IMR-90 (cell line): ENCODE measurements around the gene TRPM1. TPM values are rescaled to one million over a fixed set of nuclear protein-coding genes. Genes with fewer than 3 reads are reported as not detected.
A peak's percentile ranks its signal among the peaks of the same experiment; 100 is the strongest.

ENCODE experiments used
- ATAC-seq: fragments of 200-7000 bp; cut with Tn5 transposase; 2 replicates; pipeline ENCODE4 v1.9.1; 2020; ENCODE audit warnings: low read depth, mild to moderate bottlenecking, moderate library complexity
- BruUV-seq: library from RNA; stranded (reverse); fragments of 400-500 nt; replicated peaks from 2 replicates; lab custom pipeline; 2021; lab: Mats Ljungman, UMichigan
- CTCF ChIA-PET: fragments of 300-600 bp; formaldehyde crosslinking; extraction: SDS; loops from one replicate; lab custom pipeline; 2021; ENCODE audit warnings: antibody characterized with exemption; lab: Yijun Ruan, JAX
- POLR2A ChIA-PET: fragments of 300-600 bp; sonication (Branson Sonifier 250); formaldehyde crosslinking; loops from one replicate; lab custom pipeline; 2022; ENCODE audit warnings: antibody characterized with exemption; ENCODE audit not compliant: unreplicated experiment; lab: Charles Lee
- DNase-seq: peaks from one replicate; pipeline ENCODE4 v3.0.0; 2013
- H2AFZ ChIP-seq: replicated peaks from 2 replicates; pipeline ENCODE3; 2013; ENCODE audit warnings: low read length, mild to moderate bottlenecking; ENCODE audit not compliant: poor library complexity
- H2AK5ac ChIP-seq: 2 replicates; pipeline ENCODE4 v1.6.1; 2013; ENCODE audit warnings: low read depth, low read length, inconsistent platforms
- H2AK9ac ChIP-seq: replicated peaks from 2 replicates; pipeline ENCODE3; 2013; ENCODE audit warnings: mild to moderate bottlenecking, low read depth, low read length, moderate library complexity; ENCODE audit not compliant: poor library complexity
- H2BK120ac ChIP-seq: 2 replicates; pipeline ENCODE4 v1.6.1; 2013; ENCODE audit warnings: low read depth, low read length, inconsistent platforms
- H2BK15ac ChIP-seq: 3 replicates; pipeline ENCODE4 v1.6.1; 2013; ENCODE audit warnings: low read depth, low read length, inconsistent platforms
- H2BK20ac ChIP-seq: 2 replicates; pipeline ENCODE4 v1.6.1; 2013; ENCODE audit warnings: low read depth, mild to moderate bottlenecking, inconsistent platforms, low read length, moderate library complexity
- H2BK5ac ChIP-seq: 2 replicates; pipeline ENCODE4 v1.6.1; 2013; ENCODE audit warnings: mild to moderate bottlenecking, low read depth, low read length, inconsistent platforms; ENCODE audit not compliant: poor library complexity, severe bottlenecking
- H3K14ac ChIP-seq: replicated peaks from 2 replicates; pipeline ENCODE4 v1.6.1; 2013; ENCODE audit warnings: low read depth, low read length, inconsistent platforms
- H3K18ac ChIP-seq: 2 replicates; pipeline ENCODE4 v1.6.1; 2013; ENCODE audit warnings: low read depth, low read length, control low read depth
- H3K23ac ChIP-seq: 2 replicates; pipeline ENCODE4 v1.6.1; 2013; ENCODE audit warnings: low read depth, low read length, inconsistent platforms
- H3K27ac ChIP-seq: 2 replicates; pipeline ENCODE4 v1.5.1; 2013; ENCODE audit warnings: mild to moderate bottlenecking, control low read depth, low read length; ENCODE audit not compliant: insufficient read depth
- H3K27me3 ChIP-seq: 2 replicates; pipeline ENCODE4 v1.6.1; 2013; ENCODE audit warnings: low read length; ENCODE audit not compliant: control insufficient read depth, insufficient read depth
- H3K36me3 ChIP-seq: 2 replicates; pipeline ENCODE4 v1.6.1; 2013; ENCODE audit warnings: low read length, mixed read lengths; ENCODE audit not compliant: control insufficient read depth, insufficient read depth
- H3K4ac ChIP-seq: 2 replicates; pipeline ENCODE4 v1.6.1; 2013; ENCODE audit warnings: low read depth, low read length, inconsistent platforms
- H3K4me1 ChIP-seq: 2 replicates; pipeline ENCODE4 v1.6.1; 2013; ENCODE audit warnings: low read length, mixed read lengths; ENCODE audit not compliant: control insufficient read depth, insufficient read depth
- H3K4me2 ChIP-seq: 2 replicates; pipeline ENCODE4 v1.6.1; 2013; ENCODE audit warnings: low read depth, mild to moderate bottlenecking, control low read depth, low read length, moderate library complexity
- H3K4me3 ChIP-seq: 2 replicates; pipeline ENCODE4 v1.5.1; 2013; ENCODE audit warnings: low read depth, mild to moderate bottlenecking, control low read depth, low read length, moderate library complexity; ENCODE audit not compliant: insufficient read depth
- H3K56ac ChIP-seq: 2 replicates; pipeline ENCODE4 v1.6.1; 2013; ENCODE audit warnings: low read length, inconsistent platforms; ENCODE audit not compliant: insufficient read depth; ENCODE audit errors: extremely low read depth
- H3K79me1 ChIP-seq, 2 experiments: 2 replicates each; pipeline ENCODE4 v1.6.1; 2013; ENCODE audit warnings: low read length in 2 of 2, inconsistent platforms in 1 of 2, low read depth in 1 of 2
- H3K9ac ChIP-seq: 2 replicates; pipeline ENCODE4 v1.6.1; 2013; ENCODE audit warnings: low read depth, low read length, control low read depth
- H3K9me1 ChIP-seq: 2 replicates; pipeline ENCODE4 v1.6.1; 2013; ENCODE audit warnings: low read length, inconsistent platforms; ENCODE audit not compliant: insufficient read depth
- H3K9me3 ChIP-seq: 2 replicates; pipeline ENCODE4 v1.6.1; 2013; ENCODE audit warnings: low read length; ENCODE audit not compliant: control insufficient read depth, insufficient read depth
- H4K20me1 ChIP-seq: 2 replicates; pipeline ENCODE4 v1.6.1; 2013; ENCODE audit warnings: low read length, inconsistent platforms; ENCODE audit not compliant: insufficient read depth
- H4K5ac ChIP-seq: 2 replicates; pipeline ENCODE4 v1.6.1; 2013; ENCODE audit warnings: mild to moderate bottlenecking, low read depth, low read length, control low read depth
- H4K8ac ChIP-seq, 2 experiments: 2 replicates each; pipeline ENCODE4 v1.6.1; 2013; ENCODE audit warnings: low read depth in 2 of 2, low read length in 2 of 2, control low read depth in 1 of 2, inconsistent platforms in 1 of 2
- H4K91ac ChIP-seq: 2 replicates; pipeline ENCODE4 v1.6.1; 2013; ENCODE audit warnings: low read depth, low read length, inconsistent platforms; ENCODE audit not compliant: insufficient read depth
- POLR2A ChIP-seq: IDR thresholded peaks from 2 replicates; pipeline ENCODE4 v1.6.1; 2012; ENCODE audit warnings: mild to moderate bottlenecking, low read depth, low read length
- WGBS, 2 experiments: methylation state at CpG; one replicate each; pipeline versions ENCODE4 v1.1.5 to v1.1.7; 2013; ENCODE audit warnings: missing lambda C conversion rate in 2 of 2; ENCODE audit not compliant: insufficient read length in 1 of 2; ENCODE audit errors: extremely low coverage in 2 of 2; 5-methylcytosine and 5-hydroxymethylcytosine counted together
- dilution Hi-C: fragments of 300-500 bp; cut with HindIII; formaldehyde crosslinking; loops from one replicate; pipeline ENCODE4 v1.14.3; 2018; ENCODE audit warnings: low sequenced_read_pairs; ENCODE audit not compliant: unreplicated experiment
- in situ Hi-C: fragments of 300-500 bp; cut with MboI; formaldehyde crosslinking; loops from 3 replicates; pipeline ENCODE4 v1.14.3; 2019; ENCODE audit warnings: low sequenced_read_pairs, inconsistent platforms, mixed read lengths
- intact Hi-C: fragments of 100-400 bp; cut with micrococcal nuclease; formaldehyde crosslinking; loops from 2 replicates; pipeline ENCODE4 v1.10.0; 2022
- polyA plus RNA-seq, 3 experiments: library from polyadenylated mRNA; depleted of rRNA; stranded (reverse); fragments of >200 nt; gene quantifications; 2 replicates each; pipeline ENCODE4 v1.2.3, GENCODE V29; 2012; ENCODE audit warnings: low replicate concordance in 1 of 3
- total RNA-seq: library from RNA; depleted of rRNA; stranded (reverse); fragments of >200 nt; gene quantifications from 2 replicates; pipeline ENCODE4 v1.2.3, GENCODE V29; 2012
- TF ChIP-seq, protein P1 (sequence below): fragments of 150-350 bp; IDR thresholded peaks from 2 replicates; pipeline ENCODE4 v1.6.1; 2016; ENCODE audit warnings: low read depth, mild to moderate bottlenecking, low read length, moderate library complexity, borderline replicate concordance

Gene TRPM1
- total and polyA plus RNA-seq, 2 of the 4 experiments (the other 2 are of a cell fraction): not detected

DNA sequence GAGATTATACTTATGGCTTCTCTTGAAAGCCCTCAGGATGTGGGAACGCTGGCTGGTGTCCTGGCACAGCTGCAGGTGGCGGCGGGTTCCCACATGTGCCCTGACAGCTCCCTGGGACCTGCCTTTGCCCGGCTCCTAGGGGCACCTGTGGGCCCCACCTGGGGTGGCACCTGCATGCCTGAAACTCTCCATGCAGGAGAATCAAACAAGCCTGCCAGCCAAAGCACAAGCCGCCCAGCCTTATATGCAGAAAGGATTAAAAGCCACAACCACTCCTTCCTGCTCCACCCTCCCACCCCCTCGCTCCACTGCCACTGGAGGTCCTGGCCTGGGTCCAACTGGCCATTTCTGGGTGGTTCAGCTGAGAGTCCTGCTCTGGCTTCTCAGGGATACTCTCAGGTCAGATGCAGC lies 18.1 kb downstream of the TRPM1 start:
- H3K18ac ChIP-seq: no peak overlapping the region
- no peak overlapping the region for H2BK20ac ChIP-seq
- peak overlapping the region; percentile 42 for H2AK9ac ChIP-seq
- dilution Hi-C loops (no loop called here), intact Hi-C loops (no loop called here), in situ Hi-C loops (no loop called here)
- no peak overlapping the region for H3K4ac ChIP-seq
- H3K9me1 ChIP-seq: no peaks in the 10 kb centered on the region; the same call in 1 of the 2 replicates
- 87% methylated on average over 4 of the region's 6 CpGs; no CpG with 5 or more reads in 1 of the 2 experiments for WGBS, 2 experiments
- no peaks in the 10 kb centered on the region for H4K20me1 ChIP-seq
- no TSS peak for BruUV-seq
- peaks cover 2% of the 10 kb centered on the region; the same call in 1 of the 2 replicates for H3K9me3 ChIP-seq
- no peak overlapping the region for H2BK15ac ChIP-seq
- H2AFZ ChIP-seq: no peak overlapping the region
- H4K5ac ChIP-seq: no peak overlapping the region
- no peak overlapping the region for H3K23ac ChIP-seq
- H2BK120ac ChIP-seq: no peak overlapping the region
- H3K4me1 ChIP-seq: peaks cover 9% of the 10 kb centered on the region; the same call in 1 of the 2 replicates
- H3K27ac ChIP-seq: no peak overlapping the region
- H3K9ac ChIP-seq: no peak overlapping the region
- H3K36me3 ChIP-seq: no peaks in the 10 kb centered on the region
- ChIA-PET CTCF (no interaction called here), POLR2A (no interaction called here)
- H3K14ac ChIP-seq: no peak overlapping the region
- no peaks in the 10 kb centered on the region for H3K79me1 ChIP-seq
- ATAC-seq (no peak), DNase-seq (no peak)
- no peak overlapping the region for H2BK5ac ChIP-seq
- H3K27me3 ChIP-seq: peaks cover 5% of the 10 kb centered on the region; the same call in 1 of the 2 replicates
- H3K4me2 ChIP-seq: no peak overlapping the region
- no peak overlapping the region for H4K91ac ChIP-seq
- no peak for TF ChIP-seq POLR2A
- TF ChIP-seq, protein P1, sequence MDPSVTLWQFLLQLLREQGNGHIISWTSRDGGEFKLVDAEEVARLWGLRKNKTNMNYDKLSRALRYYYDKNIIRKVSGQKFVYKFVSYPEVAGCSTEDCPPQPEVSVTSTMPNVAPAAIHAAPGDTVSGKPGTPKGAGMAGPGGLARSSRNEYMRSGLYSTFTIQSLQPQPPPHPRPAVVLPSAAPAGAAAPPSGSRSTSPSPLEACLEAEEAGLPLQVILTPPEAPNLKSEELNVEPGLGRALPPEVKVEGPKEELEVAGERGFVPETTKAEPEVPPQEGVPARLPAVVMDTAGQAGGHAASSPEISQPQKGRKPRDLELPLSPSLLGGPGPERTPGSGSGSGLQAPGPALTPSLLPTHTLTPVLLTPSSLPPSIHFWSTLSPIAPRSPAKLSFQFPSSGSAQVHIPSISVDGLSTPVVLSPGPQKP: no peak
- no peak overlapping the region for H3K56ac ChIP-seq
- no peak overlapping the region for H3K4me3 ChIP-seq
- no peak overlapping the region for H4K8ac ChIP-seq
- no peak overlapping the region for H2AK5ac ChIP-seq
